HepG2 (cell line): ENCODE data around the gene RORC. TPM values are rescaled to one million over a fixed set of nuclear protein-coding genes. Genes with fewer than 3 reads are reported as not detected.

ENCODE experiments used
- ATRX ChIP-seq: sonication (generic); formaldehyde crosslinking; IDR thresholded peaks from 2 replicates; pipeline ENCODE4 v1.4.0; 2020; ENCODE audit warnings: missing genetic modification reagents, borderline replicate concordance
- CREB1 ChIP-seq, 2 experiments: fragments of 450-650 bp in 1 of 2; IDR thresholded peaks; 2 replicates each; pipeline ENCODE4 v1.6.1; 2016 to 2017; ENCODE audit warnings: control low read depth in 1 of 2, mild to moderate bottlenecking in 1 of 2, missing compliant biosample characterization in 1 of 2, missing genetic modification characterization in 1 of 2
- GZF1 ChIP-seq: sonication (generic); formaldehyde crosslinking; IDR thresholded peaks from 2 replicates; pipeline ENCODE4 v1.5.1; 2020; ENCODE audit warnings: mild to moderate bottlenecking, missing genetic modification reagents
- HMGA1 ChIP-seq: sonication (generic); formaldehyde crosslinking; conservative IDR thresholded peaks from 2 replicates; pipeline ENCODE4 v1.4.0; 2020; ENCODE audit warnings: missing genetic modification reagents
- ISX ChIP-seq: sonication (generic); formaldehyde crosslinking; conservative IDR thresholded peaks from 2 replicates; pipeline ENCODE4 v1.5.0; 2020; ENCODE audit warnings: missing genetic modification reagents
- KLF12 ChIP-seq: sonication (generic); formaldehyde crosslinking; IDR thresholded peaks from 2 replicates; pipeline ENCODE4 v1.4.0; 2020; ENCODE audit warnings: missing genetic modification reagents, borderline replicate concordance
- NPAS2 ChIP-seq: sonication (generic); formaldehyde crosslinking; IDR thresholded peaks from 2 replicates; pipeline ENCODE4 v1.8.0; 2022; ENCODE audit warnings: mild to moderate bottlenecking, missing genetic modification reagents, borderline replicate concordance
- NR2F1 ChIP-seq, 2 experiments: fragments of 450-650 bp in 1 of 2; formaldehyde crosslinking in 1 of 2; IDR thresholded peaks; 2 replicates each; pipeline versions ENCODE4 v1.5.0 to v1.6.1; 2016 to 2020; ENCODE audit warnings: mild to moderate bottlenecking in 1 of 2, missing compliant biosample characterization in 1 of 2, missing genetic modification reagents in 1 of 2, moderate library complexity in 1 of 2
- SAFB2 ChIP-seq: sonication (generic); formaldehyde crosslinking; IDR thresholded peaks from 2 replicates; pipeline ENCODE4 v1.5.1; 2020; ENCODE audit warnings: missing genetic modification reagents, low read depth, mild to moderate bottlenecking, borderline replicate concordance
- SRF ChIP-seq: IDR thresholded peaks from 2 replicates; pipeline ENCODE4 v1.6.1; 2011; ENCODE audit warnings: mild to moderate bottlenecking, low read depth, low read length, moderate library complexity
- STAG1 ChIP-seq: sonication (generic); formaldehyde crosslinking; IDR thresholded peaks from 2 replicates; pipeline ENCODE4 v1.4.0; 2020; ENCODE audit warnings: missing genetic modification reagents
- TBL1XR1 ChIP-seq: fragments of 150-350 bp; IDR thresholded peaks from 2 replicates; pipeline ENCODE4 v1.6.1; 2014; ENCODE audit warnings: borderline replicate concordance, low read length; ENCODE audit not compliant: partially characterized antibody
- TBP ChIP-seq: sonication (generic); formaldehyde crosslinking; IDR thresholded peaks from 2 replicates; pipeline ENCODE4 v1.5.0; 2020; ENCODE audit warnings: missing genetic modification reagents
- THAP7 ChIP-seq: sonication (generic); formaldehyde crosslinking; IDR thresholded peaks from 2 replicates; pipeline ENCODE4 v1.8.1; 2023; ENCODE audit warnings: mild to moderate bottlenecking, missing genetic modification reagents
- ZNF33A ChIP-seq: sonication (generic); formaldehyde crosslinking; IDR thresholded peaks from 2 replicates; pipeline ENCODE4 v1.5.1; 2020; ENCODE audit warnings: missing genetic modification reagents, mild to moderate bottlenecking, moderate library complexity, borderline replicate concordance
- ZNF34 ChIP-seq: sonication (generic); formaldehyde crosslinking; IDR thresholded peaks from 2 replicates; pipeline ENCODE4 v1.4.0; 2020; ENCODE audit warnings: mild to moderate bottlenecking, missing genetic modification reagents, borderline replicate concordance
- ZNF558 ChIP-seq: sonication (generic); formaldehyde crosslinking; IDR thresholded peaks from 2 replicates; pipeline ENCODE4 v1.9.0; 2022; ENCODE audit warnings: mild to moderate bottlenecking, missing genetic modification reagents, borderline replicate concordance
- ZNF7 ChIP-seq: IDR thresholded peaks from 2 replicates; pipeline ENCODE4 v1.6.1; 2016; ENCODE audit warnings: missing biosample characterization, missing genetic modification reagents
- ZNF749 ChIP-seq: sonication (generic); formaldehyde crosslinking; IDR thresholded peaks from 2 replicates; pipeline ENCODE4 v1.8.0; 2022; ENCODE audit warnings: mild to moderate bottlenecking, missing genetic modification reagents, moderate library complexity, borderline replicate concordance
- ZNF850 ChIP-seq: sonication (generic); formaldehyde crosslinking; conservative IDR thresholded peaks from 2 replicates; pipeline ENCODE4 v1.9.0; 2021; ENCODE audit warnings: mild to moderate bottlenecking, missing genetic modification reagents
- ZSCAN22 ChIP-seq: sonication (generic); formaldehyde crosslinking; IDR thresholded peaks from 2 replicates; pipeline ENCODE4 v1.4.0; 2020; ENCODE audit warnings: mild to moderate bottlenecking, missing genetic modification reagents
- ZSCAN30 ChIP-seq: sonication (generic); formaldehyde crosslinking; IDR thresholded peaks from 2 replicates; pipeline ENCODE4 v1.5.0; 2020; ENCODE audit warnings: mild to moderate bottlenecking, missing genetic modification reagents
- ZSCAN31 ChIP-seq: sonication (generic); formaldehyde crosslinking; IDR thresholded peaks from 2 replicates; pipeline ENCODE4 v1.5.0; 2020; ENCODE audit warnings: low read depth, mild to moderate bottlenecking, missing genetic modification reagents
- polyA plus RNA-seq, 8 experiments: library from polyadenylated mRNA; depleted of rRNA in 3 of 8; stranded (reverse) in 7 of 8; unstranded in 1 of 8; fragments of >200 nt; fragmentation: Illumina TruSeq in 4 of 8; extraction: Trizol in 4 of 8; gene quantifications; 2 replicates each; pipeline versions ENCODE4 v1.2.1 to v1.2.3, GENCODE V29; 2011 to 2016; ENCODE audit warnings: low read depth in 4 of 8, missing spikeins in 1 of 8, mixed read lengths in 1 of 8; ENCODE audit not compliant: insufficient read depth in 1 of 8
- total RNA-seq, 5 experiments: library from RNA; depleted of rRNA; stranded (reverse); fragments of >200 nt; fragmentation: Illumina TruSeq; extraction: Trizol; gene quantifications; 2 replicates each; pipeline ENCODE4 v1.2.3, GENCODE V29; 2016; ENCODE audit warnings: low read depth in 1 of 5
- TF ChIP-seq, protein P1 (sequence below): sonication (generic); formaldehyde crosslinking; IDR thresholded peaks from 2 replicates; pipeline ENCODE4 v1.4.0; 2020; ENCODE audit warnings: mild to moderate bottlenecking, missing genetic modification reagents

The RORC gene
- total and polyA plus RNA-seq, 2 of the 13 experiments (the other 11 are each of a cell fraction or from before 2014, with no cell fraction given), result 2.5 to 6.5 TPM

DNA sequence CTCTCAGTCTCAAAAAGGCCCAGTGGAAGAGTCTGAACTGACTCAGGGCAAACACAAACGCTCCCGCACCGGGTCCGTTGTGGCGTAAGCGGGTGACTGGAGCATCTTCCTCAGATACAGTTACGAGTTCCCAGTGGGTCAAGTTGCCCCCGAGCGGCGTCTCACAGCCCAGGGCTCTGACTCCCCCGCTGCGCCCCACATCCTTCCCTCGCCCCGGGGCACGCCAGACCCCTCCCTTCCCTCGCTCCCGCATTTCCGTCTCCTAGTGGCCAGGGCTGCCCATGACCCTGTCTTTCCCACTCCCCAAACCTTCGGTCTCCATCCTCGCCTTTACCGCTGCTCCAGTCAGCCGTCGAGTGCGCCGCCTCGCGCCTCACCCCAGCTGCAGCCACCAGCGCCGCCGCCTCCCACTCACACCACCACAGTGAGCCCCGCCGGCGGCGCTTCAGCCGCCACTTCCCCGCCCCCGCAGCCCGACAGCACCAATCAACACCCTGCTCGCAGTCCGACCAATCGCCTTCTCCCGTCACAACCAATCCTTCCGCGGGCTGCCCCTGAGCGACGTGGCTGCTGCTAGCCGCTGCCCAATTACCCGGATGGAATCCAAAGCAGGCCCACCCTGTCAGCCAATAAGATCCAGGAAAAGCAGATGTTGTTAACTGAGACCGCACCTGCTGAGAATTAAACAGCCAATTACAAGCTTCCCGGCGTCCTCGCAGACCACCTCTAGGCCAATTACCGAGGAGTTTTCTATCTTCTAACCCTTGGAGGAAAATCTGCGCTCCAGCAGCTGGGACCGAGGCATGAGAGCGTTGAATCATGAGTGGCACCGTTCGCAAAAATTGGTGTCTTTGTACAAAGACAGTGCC is 41.3 kb downstream of the RORC start, which contains the start of gene TDRKH (continued):
- TF ChIP-seq NR2F1 (CRISPR knock-in tag; IDR thresholded peaks at IDR 0.05) (no peak), ZNF7 (CRISPR knock-in tag) (no peak), TBP (no peak), STAG1 (peak; percentile 28; the same call in 1 of the 2 replicates), THAP7 (CRISPR knock-in tag) (peak; percentile 62; the same call in 1 of the 2 replicates), KLF12 (CRISPR knock-in tag) (no peak), ZSCAN31 (CRISPR knock-in tag) (peak; percentile 93), ZNF558 (CRISPR knock-in tag) (peak; percentile 87; the same call in 1 of the 2 replicates), ISX (no peak), HMGA1 (CRISPR knock-in tag) (0 out of 2 replicates have a peak, but pooled peaks have one; percentile 12), ZSCAN30 (no peak), ZNF34 (no peak), ZNF850 (CRISPR knock-in tag) (no peak), ZNF33A (CRISPR knock-in tag) (no peak), ATRX (CRISPR knock-in tag) (no peak), CREB1 (IDR thresholded peaks at IDR 0.05) (peak; percentile 84), CREB1 (CRISPR knock-in tag; IDR thresholded peaks at IDR 0.05) (peak; percentile 77), SAFB2 (CRISPR knock-in tag) (0 out of 2 replicates have a peak, but pooled peaks have one; percentile 32), TBL1XR1 (no peak), NPAS2 (CRISPR knock-in tag) (no peak), SRF (no peak), ZSCAN22 (0 out of 2 replicates have a peak, but pooled peaks have one; percentile 47), GZF1 (no peak), ZNF749 (CRISPR knock-in tag) (0 out of 2 replicates have a peak, but pooled peaks have one; percentile 62)
- TF ChIP-seq, protein P1, sequence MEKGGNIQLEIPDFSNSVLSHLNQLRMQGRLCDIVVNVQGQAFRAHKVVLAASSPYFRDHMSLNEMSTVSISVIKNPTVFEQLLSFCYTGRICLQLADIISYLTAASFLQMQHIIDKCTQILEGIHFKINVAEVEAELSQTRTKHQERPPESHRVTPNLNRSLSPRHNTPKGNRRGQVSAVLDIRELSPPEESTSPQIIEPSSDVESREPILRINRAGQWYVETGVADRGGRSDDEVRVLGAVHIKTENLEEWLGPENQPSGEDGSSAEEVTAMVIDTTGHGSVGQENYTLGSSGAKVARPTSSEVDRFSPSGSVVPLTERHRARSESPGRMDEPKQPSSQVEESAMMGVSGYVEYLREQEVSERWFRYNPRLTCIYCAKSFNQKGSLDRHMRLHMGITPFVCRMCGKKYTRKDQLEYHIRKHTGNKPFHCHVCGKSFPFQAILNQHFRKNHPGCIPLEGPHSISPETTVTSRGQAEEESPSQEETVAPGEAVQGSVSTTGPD (CRISPR knock-in tag), result no peak
